Measurements from ENCODE around the gene FAM83G.
"Not testable (repeated sequence)": the region's sequence is repeated elsewhere in the genome, so short reads cannot be mapped to it uniquely, and the experiment has no call there.

Gene FAM83G

DNA sequence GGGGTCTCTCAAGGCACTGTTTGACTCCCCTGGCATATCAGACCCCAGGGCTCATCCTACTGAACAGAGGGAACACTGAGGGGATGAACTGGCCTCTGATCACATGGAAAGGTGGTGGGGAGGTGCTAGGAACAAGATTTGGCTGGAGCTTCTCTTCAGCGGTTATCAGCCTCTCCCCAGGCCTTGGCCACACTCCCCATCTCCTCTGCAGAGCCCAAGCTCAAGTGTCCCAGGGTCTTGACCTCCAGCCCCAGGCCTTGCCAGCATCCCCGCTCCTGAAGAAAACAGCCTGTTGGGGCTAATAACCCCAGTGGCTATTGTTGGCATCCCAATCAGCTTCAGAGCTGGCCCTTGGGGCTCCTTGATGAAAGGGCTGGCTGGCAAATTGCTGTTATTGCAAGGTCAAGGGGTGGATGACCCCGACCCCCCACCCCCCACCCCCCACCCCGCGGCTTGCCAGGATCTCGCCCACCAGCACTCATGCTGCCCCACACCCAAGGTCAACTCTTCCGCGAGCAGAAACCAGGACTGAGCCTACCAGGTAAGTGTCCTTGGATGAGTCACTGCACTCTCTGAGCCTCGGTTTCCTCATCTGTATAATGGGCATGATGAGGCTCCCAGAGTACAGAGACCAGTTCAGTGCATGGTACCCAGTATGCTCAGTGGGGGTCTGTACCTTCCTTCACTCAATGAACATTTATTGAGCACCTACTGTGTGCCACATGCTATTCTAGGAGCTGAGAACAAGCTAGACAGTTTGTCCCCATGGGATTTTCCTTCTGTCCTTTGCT, 18.8 kb upstream of the FAM83G start:
- no peak for DNase-seq (ENCODE audit: low read depth in 3 of 3)

- no peak for DNase-seq (ENCODE audit: low read depth in 3 of 3)
Measured at GRCh38 chr17:19022747-19023146, 18.2 kb upstream of the FAM83G start.

GRCh38 chr17:19022128-19022527, 17.6 kb upstream of the FAM83G start:
- no peak for DNase-seq (ENCODE audit: low read depth in 3 of 3)

- DNase-seq (ENCODE audit: low read depth in 3 of 3) = no peak
Measured at GRCh38 chr17:19021622-19022083, 17.1 kb upstream of the FAM83G start.

DNA sequence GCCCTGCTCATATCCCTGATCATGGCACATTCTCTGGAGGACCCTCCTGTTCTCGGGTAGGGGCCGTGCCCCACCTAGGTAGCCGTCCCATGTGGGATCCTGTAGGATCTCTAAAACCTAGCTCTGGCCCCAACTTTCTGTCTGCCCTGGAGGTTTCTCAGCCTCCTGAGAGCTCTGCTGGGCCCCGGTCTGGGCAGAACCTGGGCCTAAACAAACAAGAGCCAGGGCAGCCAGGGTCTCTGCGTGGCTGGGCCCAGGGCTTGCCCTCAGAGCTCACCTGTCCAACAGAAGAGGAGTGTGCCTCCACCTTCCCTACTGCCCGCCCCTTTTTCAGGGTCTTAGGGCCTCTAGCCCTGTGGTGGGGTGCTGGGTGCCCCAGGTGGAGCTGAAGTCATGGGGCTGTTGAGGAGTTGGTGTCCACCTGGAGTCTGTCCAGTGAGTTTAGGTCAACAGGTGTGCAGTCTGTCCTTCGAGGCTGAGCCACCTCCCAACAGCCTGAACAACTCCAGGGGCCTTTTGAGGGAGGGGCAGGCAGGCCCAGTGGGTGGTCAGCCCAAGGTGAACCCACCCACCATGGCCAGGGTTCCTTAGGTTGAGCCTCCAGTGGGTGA, 16.6 kb upstream of the FAM83G start:
- DNase-seq (ENCODE audit: low read depth in 3 of 3) = not testable (repeated sequence)

DNA sequence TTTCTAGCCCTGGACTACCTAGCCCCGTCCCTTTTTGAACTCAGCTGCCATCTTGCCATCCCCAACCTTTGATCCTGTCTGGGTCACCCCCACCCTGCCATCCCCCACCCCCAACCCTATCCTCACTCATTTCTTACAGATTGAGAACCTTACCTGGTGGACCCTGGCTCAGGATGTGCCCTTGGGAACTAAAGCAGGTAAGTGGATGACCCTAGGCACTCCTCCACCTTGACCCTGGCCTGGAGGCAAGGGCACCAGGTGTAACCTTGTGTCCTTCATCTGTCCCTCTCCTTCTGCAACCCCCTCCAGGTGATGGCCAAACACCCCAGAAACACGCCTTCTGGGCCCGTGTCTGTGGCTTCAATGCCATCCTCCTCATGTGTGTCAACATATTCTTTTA, 15.5 kb upstream of the FAM83G start:
- DNase-seq (ENCODE audit: low read depth in 3 of 3) = no peak

DNA sequence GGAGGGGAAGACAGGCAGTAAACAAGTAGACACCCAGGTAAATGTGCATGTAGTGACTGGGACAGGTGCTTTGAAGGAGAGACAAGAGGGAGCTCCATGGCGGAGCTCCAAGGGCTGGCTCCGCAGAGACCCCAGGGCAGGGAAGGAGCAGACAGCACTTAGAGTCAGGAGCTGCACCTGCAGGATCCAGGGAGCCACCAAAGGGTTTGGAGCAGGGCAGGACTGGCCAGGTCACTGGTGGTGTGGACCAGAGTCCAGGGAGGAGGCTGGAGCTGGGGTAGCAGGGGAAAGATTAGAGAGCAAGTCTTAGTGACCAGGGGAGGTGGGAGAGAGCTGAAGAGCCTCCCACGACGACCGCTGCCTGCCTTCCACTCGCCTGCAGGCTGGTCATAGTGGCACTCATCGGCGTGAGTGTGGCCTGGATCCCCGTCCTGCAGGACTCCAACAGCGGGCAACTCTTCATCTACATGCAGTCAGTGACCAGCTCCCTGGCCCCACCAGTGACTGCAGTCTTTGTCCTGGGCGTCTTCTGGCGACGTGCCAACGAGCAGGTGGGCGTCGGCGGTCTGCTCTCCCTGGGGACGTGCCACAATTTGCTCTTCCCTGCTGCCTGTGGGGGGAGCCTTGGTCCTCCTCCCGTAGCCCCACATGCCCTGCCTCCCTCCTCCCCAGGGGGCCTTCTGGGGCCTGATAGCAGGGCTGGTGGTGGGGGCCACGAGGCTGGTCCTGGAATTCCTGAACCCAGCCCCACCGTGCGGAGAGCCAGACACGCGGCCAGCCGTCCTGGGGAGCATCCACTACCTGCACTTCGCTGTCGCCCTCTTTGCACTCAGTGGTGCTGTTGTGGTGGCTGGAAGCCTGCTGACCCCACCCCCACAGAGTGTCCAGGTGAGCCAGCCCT, 14.7 kb upstream of the FAM83G start:
- DNase-seq (ENCODE audit: low read depth in 3 of 3) = no peak

- no peak for DNase-seq (ENCODE audit: low read depth in 3 of 3)
Measured at GRCh38 chr17:19018600-19018950, 14.0 kb upstream of the FAM83G start.

GRCh38 chr17:19017804-19018599, 13.4 kb upstream of the FAM83G start:
- DNase-seq (ENCODE audit: low read depth in 3 of 3) = no peak

DNA sequence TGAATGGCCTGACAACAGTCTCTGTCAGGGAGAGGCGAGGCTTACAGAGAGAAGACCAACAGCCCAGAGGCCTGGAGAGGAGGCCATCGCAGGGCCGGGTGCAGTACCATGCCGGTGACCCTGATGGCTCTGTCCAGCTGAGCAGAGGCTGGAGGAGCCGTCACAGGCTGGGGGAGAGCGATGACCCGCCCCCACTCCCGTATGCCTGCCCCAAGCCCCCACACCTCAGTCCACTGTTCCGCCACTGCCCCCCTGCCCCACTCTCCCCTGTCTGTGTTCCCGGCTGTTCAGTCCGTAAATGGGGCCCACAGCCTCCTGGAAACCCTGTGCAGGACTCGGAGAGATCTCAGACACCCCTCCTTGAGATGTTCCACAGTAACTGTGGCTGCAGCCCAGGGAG, 12.8 kb upstream of the FAM83G start:
- no peak for DNase-seq (ENCODE audit: low read depth in 3 of 3)

GRCh38 chr17:19016881-19017280, 12.3 kb upstream of the FAM83G start:
- DNase-seq (ENCODE audit: low read depth in 3 of 3) = no peak

DNA sequence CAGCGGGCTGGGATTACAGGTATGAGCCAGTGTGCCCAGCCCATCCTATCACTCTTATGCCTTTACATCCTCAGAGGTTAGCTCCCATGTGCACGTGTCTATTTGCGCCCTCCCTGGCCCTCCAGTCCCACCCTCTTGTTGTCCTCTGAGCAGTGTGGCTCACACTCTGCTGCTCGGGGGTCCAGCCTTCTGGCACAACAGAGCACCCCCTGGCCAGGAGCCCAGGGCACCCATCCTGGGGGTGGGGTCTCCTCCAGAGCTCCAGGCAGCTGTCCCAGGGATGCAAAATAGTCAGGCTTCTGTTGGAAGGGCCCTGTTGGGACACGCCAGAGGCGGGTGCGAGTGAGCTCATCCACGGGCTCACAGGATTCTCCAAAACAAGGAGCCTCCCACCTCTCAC, 11.7 kb upstream of the FAM83G start:
- DNase-seq (ENCODE audit: low read depth in 3 of 3) = no peak

DNA sequence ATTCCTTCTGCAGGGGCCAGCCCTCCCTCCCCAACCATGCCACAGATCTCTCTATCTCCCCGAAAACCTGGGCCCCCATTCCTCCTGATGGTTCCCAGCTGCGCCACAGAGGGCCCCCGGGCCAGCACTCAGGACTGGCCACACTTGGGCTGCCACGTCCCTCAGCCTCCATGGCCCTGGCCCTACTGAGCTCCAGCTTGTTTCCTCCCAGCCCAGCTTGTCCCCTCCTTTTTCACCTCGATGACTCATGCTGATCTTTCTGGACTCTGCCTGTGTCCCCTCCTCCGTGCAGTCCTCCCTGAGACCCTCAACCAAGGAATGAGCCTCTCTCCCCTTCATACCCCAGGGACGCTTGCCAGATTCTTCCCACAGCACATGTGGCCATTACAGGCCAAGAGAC, 10.9 kb upstream of the FAM83G start:
- DNase-seq (ENCODE audit: low read depth in 3 of 3) = no peak

DNA sequence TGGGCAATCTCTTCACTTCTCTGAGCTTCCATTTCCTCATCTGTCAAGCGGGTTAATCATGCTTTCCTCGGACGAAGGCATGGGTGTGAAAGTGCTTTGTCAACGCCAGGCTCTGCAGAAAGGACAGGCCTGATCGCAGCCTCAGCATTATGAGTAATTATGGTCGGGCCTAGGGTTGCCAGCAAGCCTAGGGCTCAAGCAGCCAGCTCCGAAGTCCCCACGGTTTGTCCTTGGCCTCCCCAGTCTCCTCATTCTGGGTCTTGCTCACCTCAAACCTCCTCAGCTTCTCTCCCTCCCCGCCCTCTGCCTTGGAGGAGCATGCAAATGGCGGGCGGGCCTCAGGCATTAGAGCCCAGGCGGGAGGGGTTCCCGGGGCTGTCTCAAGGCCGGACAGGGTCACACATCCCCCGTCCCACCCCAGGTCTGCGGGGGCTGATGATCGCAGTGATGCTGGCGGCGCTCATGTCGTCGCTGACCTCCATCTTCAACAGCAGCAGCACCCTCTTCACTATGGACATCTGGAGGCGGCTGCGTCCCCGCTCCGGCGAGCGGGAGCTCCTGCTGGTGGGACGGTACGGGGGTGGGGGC, 10.2 kb upstream of the FAM83G start:
- DNase-seq (ENCODE audit: low read depth in 3 of 3) = no peak

DNA sequence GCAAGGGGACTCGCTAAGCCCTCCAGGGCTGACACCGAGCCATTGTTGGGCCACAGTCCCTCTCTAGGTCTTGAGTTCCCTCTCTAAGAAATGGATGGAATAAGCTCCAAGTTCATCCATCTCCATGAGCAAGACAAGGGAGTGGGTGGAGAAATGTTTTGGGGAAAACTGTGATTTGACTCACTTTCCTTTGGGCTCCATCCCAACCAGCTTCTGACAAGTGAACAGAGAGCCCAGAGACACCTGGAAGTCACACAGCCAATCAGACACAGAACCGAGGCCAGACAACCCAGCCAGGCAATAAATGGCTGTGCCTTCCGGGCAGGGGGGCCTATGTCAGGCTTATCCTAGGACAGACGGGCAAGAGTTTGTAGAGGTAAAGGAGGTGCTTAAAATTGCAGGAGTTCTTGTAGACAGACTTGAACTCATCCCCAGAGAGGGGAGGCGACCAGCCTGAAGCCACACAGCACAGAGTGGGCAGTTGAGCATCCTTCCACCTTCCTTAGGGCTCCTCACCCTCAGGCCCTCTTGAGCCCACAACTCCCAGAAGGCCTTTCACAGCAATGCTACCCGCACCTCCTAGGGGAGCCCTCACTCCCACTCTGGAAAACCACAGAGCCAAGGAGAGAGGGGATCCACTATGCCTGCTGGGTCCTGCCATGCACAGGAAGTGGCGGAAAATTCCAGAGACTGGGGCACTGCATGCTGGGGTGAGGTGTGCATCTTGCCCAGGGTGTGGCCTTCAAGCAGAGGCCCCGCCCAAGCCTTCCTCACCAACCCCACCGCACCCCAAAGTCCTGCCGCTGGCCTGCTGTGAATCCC, 9.5 kb upstream of the FAM83G start:
- DNase-seq (ENCODE audit: low read depth in 3 of 3) = no peak

DNA sequence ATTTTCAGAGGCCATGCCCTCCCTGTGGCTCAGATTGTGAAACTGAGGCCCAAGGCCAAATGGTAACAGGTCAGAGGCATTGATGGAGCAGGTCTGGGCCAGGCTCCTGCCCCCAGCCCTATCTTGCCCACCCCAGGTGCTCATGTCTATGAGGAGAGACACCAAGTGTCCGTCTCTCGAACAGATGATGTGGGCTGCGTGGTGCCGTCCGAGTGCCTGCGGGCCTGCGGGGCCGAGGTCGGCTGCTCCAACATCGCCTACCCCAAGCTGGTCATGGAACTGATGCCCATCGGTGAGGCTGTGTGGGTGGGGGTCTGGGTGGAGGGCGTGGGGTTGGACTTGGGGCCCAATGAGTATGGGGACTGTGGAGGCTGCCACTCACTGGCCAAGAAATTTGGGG, 8.7 kb upstream of the FAM83G start:
- no peak for DNase-seq (ENCODE audit: low read depth in 3 of 3)

GRCh38 chr17:19012171-19013080, 7.9 kb upstream of the FAM83G start:
- no peak for DNase-seq (ENCODE audit: low read depth in 3 of 3)

- DNase-seq (ENCODE audit: low read depth in 3 of 3) = no peak
Measured at GRCh38 chr17:19011581-19011980, 7.0 kb upstream of the FAM83G start.

DNA sequence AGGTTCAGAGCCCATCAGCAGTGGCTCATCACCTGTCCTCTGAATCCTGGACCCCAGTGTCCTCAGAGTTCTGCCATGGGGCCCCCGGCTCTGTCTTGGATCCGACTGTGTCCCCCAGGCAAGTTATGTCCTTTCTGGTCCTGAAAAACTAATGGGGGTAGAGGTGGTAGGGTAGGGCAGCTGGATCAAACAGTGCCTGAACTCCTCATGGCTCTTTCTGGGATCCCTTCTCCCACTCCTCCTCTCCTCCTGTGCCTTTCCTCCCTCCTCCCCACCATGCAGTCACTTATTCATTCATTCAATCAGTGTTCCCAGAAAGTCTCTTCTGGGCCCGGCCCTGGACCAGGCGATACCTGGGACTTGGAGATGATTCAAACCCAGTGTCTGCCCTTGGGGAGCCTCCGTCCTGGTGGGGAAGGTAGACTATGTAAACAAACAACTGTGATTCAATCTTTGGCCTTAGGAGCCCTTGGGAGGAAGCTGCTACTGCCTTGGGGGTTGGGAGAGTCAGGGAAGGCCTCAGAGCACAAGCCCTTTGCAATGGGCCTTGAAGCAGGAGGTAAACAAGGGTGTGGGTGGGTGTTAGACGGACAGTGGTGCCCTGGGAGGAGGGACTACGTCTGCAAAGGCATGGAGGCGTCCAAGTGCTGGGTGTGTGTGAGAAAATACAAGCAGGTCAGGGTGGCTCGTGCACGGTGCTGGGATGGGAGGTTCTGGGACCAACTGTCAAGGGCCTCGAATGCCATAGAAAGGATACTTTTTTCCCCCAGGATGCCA, 6.4 kb upstream of the FAM83G start:
- no peak for DNase-seq (ENCODE audit: low read depth in 3 of 3)
